Loucy (cell line): ENCODE measurements around the gene BAK1.
"Not testable (repeated sequence)": the region's sequence is repeated elsewhere in the genome, so short reads cannot be mapped to it uniquely, and the experiment has no call there.

ENCODE experiments used
- H2AFZ ChIP-seq: fragments of 200-600 bp; sonication (generic); 2 replicates; pipeline ENCODE4 v1.6.0; 2016; ENCODE audit warnings: antibody characterized with exemption, mild to moderate bottlenecking, low read length, moderate library complexity
- H3F3A ChIP-seq: fragments of 200-600 bp; 2 replicates; pipeline ENCODE4 v1.6.0; 2016; ENCODE audit warnings: antibody characterized with exemption, low read depth, mild to moderate bottlenecking
- H3K27me3 ChIP-seq: fragments of 200-600 bp; sonication (generic); 2 replicates; pipeline ENCODE4 v1.6.1; 2014; ENCODE audit warnings: low read length, mild to moderate bottlenecking; ENCODE audit not compliant: insufficient read depth, poor library complexity, severe bottlenecking
- H3K36me3 ChIP-seq: fragments of 200-600 bp; sonication (generic); 2 replicates; pipeline ENCODE4 v1.6.1; 2016; ENCODE audit warnings: low read length; ENCODE audit not compliant: insufficient read depth
- H3K4me1 ChIP-seq: fragments of 200-600 bp; sonication (generic); 2 replicates; pipeline ENCODE4 v1.5.1; 2014; ENCODE audit warnings: low read length, mild to moderate bottlenecking; ENCODE audit not compliant: insufficient read depth, poor library complexity, severe bottlenecking
- H3K4me2 ChIP-seq: fragments of 200-600 bp; sonication (generic); 2 replicates; pipeline ENCODE4 v1.6.0; 2014; ENCODE audit warnings: antibody characterized with exemption, low read length, low read depth, mild to moderate bottlenecking; ENCODE audit not compliant: poor library complexity, severe bottlenecking
- H3K4me3 ChIP-seq: fragments of 200-600 bp; sonication (generic); 2 replicates; pipeline ENCODE4 v1.5.1; 2014; ENCODE audit warnings: low read length, mild to moderate bottlenecking, mixed read lengths; ENCODE audit not compliant: poor library complexity, severe bottlenecking
- H3K79me2 ChIP-seq: fragments of 200-600 bp; sonication (generic); 2 replicates; pipeline ENCODE4 v1.6.1; 2014; ENCODE audit warnings: low read length; ENCODE audit not compliant: insufficient read depth
- H3K9ac ChIP-seq: fragments of 200-600 bp; sonication (generic); 2 replicates; pipeline ENCODE4 v1.6.0; 2014; ENCODE audit warnings: mild to moderate bottlenecking, low read depth, low read length, moderate library complexity; ENCODE audit not compliant: poor library complexity, severe bottlenecking
- H3K9me2 ChIP-seq: fragments of 200-600 bp; sonication (generic); replicated peaks from 2 replicates; pipeline ENCODE4 v1.6.1; 2016; ENCODE audit warnings: low read depth, low read length, mixed read lengths
- H3K9me3 ChIP-seq: fragments of 200-600 bp; sonication (generic); 2 replicates; pipeline ENCODE4 v1.6.1; 2014; ENCODE audit warnings: mild to moderate bottlenecking, antibody characterized with exemption, low read length, low read depth; ENCODE audit not compliant: insufficient read depth
- H4K20me1 ChIP-seq: fragments of 200-600 bp; sonication (generic); 2 replicates; pipeline ENCODE4 v1.6.0; 2014; ENCODE audit warnings: antibody characterized with exemption, low read length, mild to moderate bottlenecking; ENCODE audit not compliant: insufficient read depth, poor library complexity, severe bottlenecking
- EZH2phosphoT487 ChIP-seq: fragments of 200-600 bp; IDR thresholded peaks from 2 replicates; pipeline ENCODE4 v1.6.1; 2018; ENCODE audit warnings: antibody characterized with exemption, mild to moderate bottlenecking, moderate library complexity, borderline replicate concordance
- TF ChIP-seq, protein P1 (sequence below): fragments of 200-600 bp; sonication (generic); conservative IDR thresholded peaks from 2 replicates; pipeline ENCODE4 v1.5.1; 2014; ENCODE audit warnings: mild to moderate bottlenecking, antibody characterized with exemption, low read length

Gene BAK1

DNA sequence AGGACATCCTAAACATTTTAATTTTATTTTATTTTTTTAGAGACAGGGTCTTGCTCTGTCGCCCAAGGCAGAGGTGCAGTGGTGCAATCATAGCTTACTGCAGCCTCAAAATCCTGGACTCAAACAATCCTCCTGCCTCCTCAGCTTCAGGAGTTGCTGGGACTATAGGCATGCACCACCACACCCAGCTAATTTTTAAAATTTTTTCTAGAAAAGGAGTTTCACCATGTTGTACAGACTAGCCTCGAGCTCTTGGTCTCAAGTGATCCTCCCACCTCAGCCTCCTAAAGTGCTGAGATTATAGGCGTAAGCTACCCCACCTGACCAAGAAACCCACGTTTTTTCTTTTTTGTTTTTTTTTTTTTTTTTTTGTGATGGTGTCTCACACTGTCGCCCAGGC is 33.3 kb downstream of the BAK1 start:
- Histone ChIP-seq H4K20me1 (no peaks in the 10 kb centered on the region), H3K36me3 (no peaks in the 10 kb centered on the region), H3K9me2 (no peaks in the 10 kb centered on the region), H3K27me3 (no peaks in the 10 kb centered on the region), H3F3A (no peaks in the 10 kb centered on the region), H3K79me2 (no peaks in the 10 kb centered on the region), H3K9ac (no peak overlapping the region), H2AFZ (no peak overlapping the region), H3K4me3 (no peak overlapping the region), H3K4me1 (no peaks in the 10 kb centered on the region), H3K9me3 (no peaks in the 10 kb centered on the region), H3K4me2 (no peak overlapping the region)
- no peak for TF ChIP-seq EZH2phosphoT487
- TF ChIP-seq, protein P1, sequence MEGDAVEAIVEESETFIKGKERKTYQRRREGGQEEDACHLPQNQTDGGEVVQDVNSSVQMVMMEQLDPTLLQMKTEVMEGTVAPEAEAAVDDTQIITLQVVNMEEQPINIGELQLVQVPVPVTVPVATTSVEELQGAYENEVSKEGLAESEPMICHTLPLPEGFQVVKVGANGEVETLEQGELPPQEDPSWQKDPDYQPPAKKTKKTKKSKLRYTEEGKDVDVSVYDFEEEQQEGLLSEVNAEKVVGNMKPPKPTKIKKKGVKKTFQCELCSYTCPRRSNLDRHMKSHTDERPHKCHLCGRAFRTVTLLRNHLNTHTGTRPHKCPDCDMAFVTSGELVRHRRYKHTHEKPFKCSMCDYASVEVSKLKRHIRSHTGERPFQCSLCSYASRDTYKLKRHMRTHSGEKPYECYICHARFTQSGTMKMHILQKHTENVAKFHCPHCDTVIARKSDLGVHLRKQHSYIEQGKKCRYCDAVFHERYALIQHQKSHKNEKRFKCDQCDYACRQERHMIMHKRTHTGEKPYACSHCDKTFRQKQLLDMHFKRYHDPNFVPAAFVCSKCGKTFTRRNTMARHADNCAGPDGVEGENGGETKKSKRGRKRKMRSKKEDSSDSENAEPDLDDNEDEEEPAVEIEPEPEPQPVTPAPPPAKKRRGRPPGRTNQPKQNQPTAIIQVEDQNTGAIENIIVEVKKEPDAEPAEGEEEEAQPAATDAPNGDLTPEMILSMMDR: no peak

DNA sequence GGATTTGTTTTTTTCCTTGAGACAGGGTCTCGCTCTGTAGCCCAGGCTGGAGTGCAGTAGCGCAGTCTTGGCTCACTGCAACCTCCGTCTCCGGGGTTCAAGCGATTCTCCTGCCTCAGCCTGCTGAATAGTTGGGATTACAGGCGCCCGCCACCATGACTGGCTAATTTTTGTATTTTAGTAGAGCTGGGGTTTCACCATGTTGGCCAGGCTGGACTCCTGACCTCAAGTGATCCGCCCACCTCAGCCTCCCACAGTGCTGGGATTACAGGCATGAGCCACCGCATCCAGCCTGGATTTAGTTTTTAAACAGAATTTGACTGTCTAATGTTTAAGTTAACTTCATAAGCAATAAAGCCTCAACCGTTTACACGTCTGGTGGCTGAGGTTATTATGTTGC is 34.8 kb downstream of the BAK1 start:
- H3K27me3 ChIP-seq, H3K9me3 ChIP-seq, H3F3A ChIP-seq, H3K4me3 ChIP-seq, H3K79me2 ChIP-seq, H2AFZ ChIP-seq, H3K4me1 ChIP-seq, H3K9me2 ChIP-seq, H3K36me3 ChIP-seq, H3K4me2 ChIP-seq, H4K20me1 ChIP-seq, H3K9ac ChIP-seq: not testable (repeated sequence)

DNA sequence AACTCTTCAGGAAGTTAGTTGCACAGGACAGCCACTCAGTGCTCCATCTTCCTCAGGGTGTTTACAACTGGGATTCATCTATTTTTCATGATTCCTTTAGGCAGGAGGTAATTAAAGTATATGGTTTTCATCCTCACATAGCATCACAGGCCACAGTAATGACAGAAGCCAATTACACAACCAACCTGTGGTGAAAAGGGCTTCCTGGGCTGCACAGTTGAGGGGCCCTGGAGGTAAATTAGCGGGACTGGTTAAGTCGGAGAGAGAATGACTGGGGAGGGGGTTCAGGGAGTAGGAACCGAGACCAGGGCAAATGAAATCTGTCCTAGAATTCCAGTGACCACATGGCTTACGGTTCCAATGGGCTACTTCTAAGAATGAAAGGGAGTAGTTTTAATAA is 37.0 kb downstream of the BAK1 start:
- Histone ChIP-seq H3K4me3 (no peak overlapping the region), H3K4me1 (no peaks in the 10 kb centered on the region), H3K9me3 (no peaks in the 10 kb centered on the region), H3K4me2 (no peak overlapping the region), H2AFZ (no peak overlapping the region), H3K79me2 (no peaks in the 10 kb centered on the region), H4K20me1 (no peaks in the 10 kb centered on the region), H3K27me3 (no peaks in the 10 kb centered on the region), H3K9me2 (no peaks in the 10 kb centered on the region), H3K9ac (no peak overlapping the region), H3F3A (no peaks in the 10 kb centered on the region), H3K36me3 (no peaks in the 10 kb centered on the region)
- no peak for TF ChIP-seq EZH2phosphoT487
- TF ChIP-seq, protein P1: no peak

GRCh38 chr6:33540768-33541167 is 39.3 kb downstream of the BAK1 start:
- Histone ChIP-seq H3K4me2 (no peak overlapping the region), H3K27me3 (no peaks in the 10 kb centered on the region), H3K36me3 (no peaks in the 10 kb centered on the region), H3K79me2 (no peaks in the 10 kb centered on the region), H3K9me2 (no peaks in the 10 kb centered on the region), H3K4me3 (no peak overlapping the region), H2AFZ (no peak overlapping the region), H3K4me1 (no peaks in the 10 kb centered on the region), H3K9me3 (no peaks in the 10 kb centered on the region), H4K20me1 (no peaks in the 10 kb centered on the region), H3K9ac (no peak overlapping the region), H3F3A (no peaks in the 10 kb centered on the region)
- TF ChIP-seq, protein P1: no peak
- TF ChIP-seq EZH2phosphoT487: no peak
